GM19239 (cell line): Measurements from ENCODE around the gene GLI3.
A peak's percentile ranks its signal among the peaks of the same experiment; 100 is the strongest.

Source experiments
- DNase-seq: peaks from one replicate; pipeline ENCODE4 v3.0.0; 2011; ENCODE audit warnings: low spot score; ENCODE audit not compliant: insufficient read length
- FAIRE-seq: peaks from 2 replicates; lab custom pipeline; 2011; peaks lifted over from hg19 to GRCh38; lab: Jason Lieb, UNC

Gene GLI3

DNA sequence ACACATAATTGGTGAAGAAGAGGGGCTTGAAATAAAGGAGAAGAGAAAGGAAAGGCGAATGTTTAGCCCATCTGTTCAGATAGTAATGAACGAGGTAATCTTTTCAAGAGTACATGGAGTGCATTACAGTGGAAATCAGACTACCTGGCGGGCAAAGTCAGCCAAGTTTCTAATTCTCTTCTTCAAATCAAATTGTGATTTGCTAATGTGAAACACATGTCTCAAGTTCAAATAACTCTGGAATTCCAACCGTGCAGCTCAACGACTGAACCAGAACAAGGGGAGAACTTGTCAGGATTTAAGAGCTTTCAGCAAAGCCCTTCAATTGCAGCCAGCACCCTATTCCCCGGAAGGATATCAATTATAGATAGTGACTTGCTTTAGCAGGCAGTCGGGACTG lies 216.9 kb downstream of the GLI3 start:
- DNase-seq (no peak), FAIRE-seq (no peak)

DNA sequence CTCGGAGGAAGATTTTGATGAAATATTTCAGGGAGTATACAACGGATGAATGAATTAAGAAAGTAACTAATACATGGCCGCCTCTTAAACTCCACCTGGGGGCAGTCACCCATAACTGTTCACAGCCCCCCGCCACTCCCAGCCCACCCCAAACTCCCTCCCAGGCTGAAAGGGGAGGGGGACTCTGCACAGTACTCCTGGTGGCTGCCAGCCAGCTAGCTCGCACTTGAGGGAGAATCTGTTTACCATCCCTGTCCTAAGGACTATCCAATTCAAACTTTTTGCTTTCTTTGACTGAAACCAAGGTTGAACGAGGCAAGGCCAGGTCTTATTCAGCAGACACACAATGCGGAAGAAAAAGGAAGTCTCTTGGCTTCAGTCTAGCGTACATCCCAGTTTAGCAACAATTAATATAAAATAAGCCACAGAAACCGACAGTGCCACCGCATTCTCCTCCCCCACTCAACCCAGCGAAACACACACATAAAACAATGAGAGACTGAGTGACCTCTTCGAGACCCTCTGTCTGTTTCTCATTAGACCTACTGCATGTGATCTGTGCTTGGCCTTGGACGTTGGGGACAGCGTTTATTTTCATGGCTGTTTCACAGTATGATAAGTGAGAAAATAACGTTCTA lies 219.5 kb downstream of the GLI3 start:
- FAIRE-seq (no peak), DNase-seq (no peak)

DNA sequence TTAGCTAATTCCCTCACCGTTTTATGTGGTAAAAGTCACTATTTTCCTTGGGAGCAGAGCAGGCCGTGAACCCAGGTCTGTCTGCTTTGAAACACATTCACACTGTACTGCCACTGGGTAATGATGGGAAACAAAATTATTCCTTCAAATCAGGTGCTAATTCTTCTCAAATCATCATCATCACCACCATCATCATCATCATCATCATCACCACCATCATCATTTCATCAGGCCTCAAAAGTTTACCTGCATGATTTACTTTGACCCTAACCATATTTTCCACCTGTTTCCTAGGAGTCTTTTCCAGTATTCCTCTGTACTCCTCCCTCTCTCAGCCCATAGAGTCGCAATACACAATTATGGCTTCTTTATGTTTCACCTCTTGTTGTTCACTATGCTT lies 220.5 kb downstream of the GLI3 start:
- DNase-seq (no peak), FAIRE-seq (no peak)

DNA sequence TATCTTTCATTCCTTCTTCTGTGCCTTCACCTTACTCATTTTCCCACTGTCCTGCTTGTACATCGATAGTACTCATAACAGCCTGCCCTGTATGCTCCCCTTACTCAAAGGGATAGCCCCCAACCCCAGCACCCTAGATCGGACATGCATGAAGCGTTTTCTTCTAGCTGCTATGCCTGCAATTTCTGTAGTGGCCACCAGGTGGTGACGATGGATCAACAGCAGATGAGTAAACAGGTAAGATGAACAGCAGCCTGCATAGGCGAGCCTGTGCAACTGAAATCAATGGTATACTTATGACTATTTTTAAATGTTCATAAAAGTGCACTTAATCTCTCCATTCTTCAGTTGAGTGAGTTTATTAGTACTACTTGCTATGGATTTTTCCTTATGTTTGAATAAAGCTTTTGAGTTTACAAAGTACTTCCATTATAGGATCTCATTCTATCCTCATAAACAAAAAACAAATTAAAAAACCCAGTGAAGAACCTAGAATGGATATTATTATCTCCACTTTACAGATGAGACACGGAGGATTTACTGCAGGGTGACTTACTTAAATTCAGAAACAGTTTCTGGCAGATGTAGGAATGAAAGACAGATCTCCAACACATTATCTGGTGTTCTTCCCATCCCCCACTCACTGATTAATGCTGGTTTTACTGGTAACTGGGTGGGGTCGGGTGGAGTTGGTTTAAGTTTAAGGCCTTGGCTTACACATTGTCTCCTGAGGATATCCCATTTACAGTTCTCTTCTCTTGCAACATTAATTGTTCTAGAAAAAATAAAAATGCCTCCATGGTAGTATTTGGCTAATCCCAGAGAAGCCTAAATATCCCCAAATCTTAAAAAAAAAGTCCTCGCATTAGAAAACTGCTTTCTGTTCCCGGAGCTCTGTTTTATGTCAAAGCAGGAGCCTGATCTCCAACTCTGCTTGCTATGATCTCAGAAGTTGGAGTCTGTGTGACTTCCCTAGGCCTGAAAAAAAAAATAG lies 222.1 kb downstream of the GLI3 start:
- FAIRE-seq (peak; percentile 71), DNase-seq (peak; percentile 14)

DNA sequence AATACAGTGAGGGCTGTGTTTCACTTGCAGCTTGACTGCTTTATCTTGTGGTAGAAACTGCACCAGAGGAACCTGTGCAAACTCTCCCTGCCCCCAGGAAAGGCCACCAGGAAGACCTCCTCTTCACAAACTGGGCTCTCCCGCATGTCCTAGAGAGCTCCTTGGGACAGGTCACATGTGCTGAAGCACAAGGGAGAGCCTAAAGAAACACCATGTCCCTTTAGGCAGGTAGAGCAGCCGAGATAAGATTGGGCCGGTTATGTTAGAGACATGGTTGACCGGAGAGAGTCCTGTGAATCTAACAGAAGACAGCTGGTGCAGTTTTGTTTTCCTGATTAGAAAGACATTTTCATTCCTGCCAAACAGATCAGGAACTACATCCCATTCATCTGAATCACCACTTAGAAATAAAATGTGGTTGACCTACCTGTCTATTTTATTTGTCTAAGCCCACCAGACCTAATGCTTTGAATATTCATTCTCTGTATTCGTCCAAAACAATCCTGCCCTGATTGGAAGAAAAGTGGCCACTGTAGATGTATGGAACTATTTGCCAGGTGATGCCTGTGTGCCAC lies 224.1 kb downstream of the GLI3 start:
- no peak for FAIRE-seq
- DNase-seq = no peak

DNA sequence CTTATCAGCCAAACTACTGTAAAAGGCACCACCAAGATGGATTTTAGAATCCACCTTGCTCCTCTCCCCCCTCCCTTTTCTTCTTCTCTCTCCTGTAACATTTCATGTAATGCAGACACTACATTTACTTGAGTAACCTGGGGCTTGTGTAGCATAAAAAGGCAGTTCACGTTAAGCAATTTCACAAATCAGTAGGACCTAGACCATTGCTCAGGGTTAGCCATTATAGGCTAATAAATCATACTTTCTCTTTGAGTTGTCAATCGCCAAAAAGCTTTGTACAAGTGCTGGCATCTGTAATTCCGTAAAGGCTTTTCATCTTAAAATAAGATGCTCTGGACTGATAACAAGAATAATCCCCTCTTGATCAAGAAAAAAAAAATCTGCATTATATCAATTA lies 224.7 kb downstream of the GLI3 start:
- no peak for DNase-seq
- FAIRE-seq = no peak

DNA sequence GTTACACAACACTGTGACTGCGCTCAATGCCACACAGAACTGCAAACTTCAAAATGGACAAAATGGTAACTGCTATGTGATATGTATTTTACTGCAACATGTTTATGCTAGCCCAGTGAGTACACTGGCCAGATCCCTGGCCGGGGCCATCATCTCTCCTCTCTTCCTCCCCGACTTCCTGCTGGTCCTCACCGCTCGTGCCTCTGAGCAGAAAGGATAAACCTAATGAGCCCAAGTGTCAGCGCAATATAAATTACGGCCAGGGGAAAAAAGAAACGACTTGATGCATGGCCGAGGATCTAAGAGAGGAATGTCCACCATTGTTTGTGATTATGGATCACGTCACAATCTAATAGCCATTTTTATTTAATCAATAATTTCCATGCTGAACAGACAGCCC lies 225.2 kb downstream of the GLI3 start:
- FAIRE-seq (no peak), DNase-seq (no peak)

DNA sequence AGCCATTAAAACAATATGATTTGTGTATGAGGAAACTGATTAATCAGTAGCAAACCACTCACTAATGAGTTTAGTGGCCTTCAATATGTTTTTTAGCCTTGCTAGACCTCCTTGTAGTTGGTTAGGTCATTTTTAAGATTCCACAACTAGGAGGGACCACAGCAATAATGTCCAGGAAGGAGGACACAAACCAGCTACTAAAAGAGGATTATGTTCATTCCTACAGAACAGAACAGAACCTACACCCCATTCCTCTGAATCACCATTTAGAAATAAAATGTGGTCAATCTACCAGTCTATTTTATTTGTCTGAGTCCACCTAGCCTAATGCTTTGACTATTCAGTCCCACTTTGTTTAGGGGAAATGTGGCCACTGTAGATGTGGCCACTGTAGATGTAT lies 226.3 kb downstream of the GLI3 start:
- DNase-seq (no peak), FAIRE-seq (no peak)

DNA sequence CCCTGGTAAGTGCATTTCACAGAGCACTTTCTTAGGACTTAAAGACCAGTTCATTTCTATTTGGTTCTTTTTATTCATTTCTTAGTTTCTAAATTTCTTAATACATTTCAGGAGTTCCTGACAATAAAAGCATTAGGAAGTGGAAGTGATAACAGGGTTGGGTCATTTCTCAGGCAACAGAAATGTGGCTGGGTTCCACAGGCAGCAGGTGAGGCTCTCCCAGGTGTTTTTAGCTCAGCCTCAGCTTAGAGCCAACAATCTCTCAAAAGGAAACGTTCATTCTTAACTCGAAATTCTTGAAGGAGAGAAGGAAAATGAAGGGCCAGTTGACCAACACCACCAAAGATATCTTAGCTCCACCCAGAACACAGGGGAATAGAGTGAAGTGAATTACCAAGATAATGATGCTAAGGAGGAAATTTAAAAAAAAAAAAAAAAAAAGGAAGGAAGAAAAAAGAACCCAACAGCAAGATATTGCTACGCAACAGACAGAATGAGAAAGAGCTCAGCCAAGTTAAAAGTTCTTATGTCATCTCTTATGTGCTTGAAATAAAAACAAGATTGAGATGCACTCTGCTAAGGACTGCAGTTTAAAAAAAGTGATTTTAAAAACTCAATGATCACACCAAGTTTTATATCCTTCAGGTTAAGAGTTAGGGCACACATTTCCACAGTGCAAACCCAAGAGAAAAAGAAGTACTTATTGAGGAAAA lies 230.1 kb downstream of the GLI3 start:
- DNase-seq = no peak
- FAIRE-seq = no peak

DNA sequence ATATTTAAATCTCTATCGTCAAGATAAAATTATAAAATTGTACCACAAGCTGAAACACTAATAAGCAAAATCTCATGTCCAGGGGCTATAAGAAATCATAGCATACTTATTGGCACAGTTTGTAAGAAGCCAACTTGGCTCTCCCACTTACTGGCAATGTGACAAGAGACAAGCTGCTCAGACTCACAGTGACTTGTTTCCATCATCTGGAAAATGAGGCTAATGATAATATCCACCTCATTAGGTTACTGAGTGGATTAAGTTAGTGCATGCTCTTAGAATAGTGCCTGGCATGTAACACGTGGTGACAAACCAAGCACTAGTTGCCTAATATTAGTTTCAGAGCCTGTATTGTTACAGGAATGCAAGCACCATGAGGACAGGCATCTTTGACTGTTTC lies 234.4 kb downstream of the GLI3 start:
- DNase-seq (no peak), FAIRE-seq (no peak)

DNA sequence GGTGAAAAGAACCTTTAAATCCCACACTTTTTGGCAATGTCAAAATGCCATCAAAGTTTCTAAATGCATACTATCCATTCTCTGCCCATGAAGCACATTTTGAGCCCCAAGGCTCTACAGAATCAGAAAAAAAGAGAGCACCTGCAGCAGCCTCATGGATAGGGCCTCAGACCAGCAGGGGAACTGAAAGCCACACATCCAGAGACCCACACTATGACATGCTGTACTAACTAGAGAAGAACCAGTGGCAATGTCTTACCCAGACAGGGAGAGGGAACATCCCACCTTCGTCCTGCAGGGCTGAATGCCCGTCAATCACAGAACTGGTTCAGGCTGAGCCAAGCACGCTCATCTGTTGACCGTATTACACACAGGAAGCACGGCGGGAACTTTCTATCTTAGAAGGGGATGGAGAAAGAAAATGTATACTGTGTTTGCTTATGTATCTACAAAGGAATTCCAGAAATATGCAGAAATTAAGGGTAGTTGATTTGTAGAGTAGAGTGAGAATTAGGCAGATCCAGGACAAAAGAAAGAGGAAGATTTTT lies 237.2 kb downstream of the GLI3 start:
- DNase-seq (no peak), FAIRE-seq (no peak)

DNA sequence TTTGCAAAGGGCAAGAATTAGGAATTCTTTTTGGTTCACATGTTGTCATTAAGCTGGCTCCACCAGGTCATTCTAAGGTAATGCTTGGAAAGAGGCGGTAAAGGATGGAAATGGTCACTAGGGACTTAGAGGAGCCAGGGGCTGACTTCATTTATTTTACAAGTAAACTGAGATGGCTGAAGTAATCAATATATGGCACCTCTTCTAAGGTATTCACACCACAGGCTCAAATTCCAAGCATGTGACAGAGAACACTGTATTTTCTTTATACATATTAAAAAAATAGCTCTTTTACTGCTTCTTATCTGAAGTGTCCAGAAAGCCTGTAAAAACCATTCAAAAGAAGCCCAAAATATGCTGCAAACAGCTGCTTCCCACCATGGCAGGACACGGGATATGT lies 239.0 kb downstream of the GLI3 start:
- FAIRE-seq (no peak), DNase-seq (no peak)

DNA sequence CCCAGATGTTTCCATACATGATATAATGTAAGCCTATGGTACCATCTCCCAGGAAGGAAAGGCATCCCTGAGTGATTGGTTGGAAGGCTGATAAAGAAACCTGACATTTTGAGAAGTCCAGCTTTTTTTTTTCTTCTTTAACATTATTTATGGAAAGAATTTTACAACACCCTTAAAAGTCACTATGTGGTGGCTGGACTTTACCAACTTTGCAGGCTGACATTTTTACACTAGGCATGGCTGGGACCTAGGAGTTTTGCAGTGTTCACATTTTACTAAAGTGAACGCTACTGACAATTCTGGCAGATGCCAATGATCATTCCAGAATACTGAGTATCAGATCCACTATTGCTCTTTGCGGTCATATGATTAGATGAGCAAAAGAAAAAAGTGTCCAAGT lies 239.9 kb downstream of the GLI3 start:
- DNase-seq = no peak
- no peak for FAIRE-seq

DNA sequence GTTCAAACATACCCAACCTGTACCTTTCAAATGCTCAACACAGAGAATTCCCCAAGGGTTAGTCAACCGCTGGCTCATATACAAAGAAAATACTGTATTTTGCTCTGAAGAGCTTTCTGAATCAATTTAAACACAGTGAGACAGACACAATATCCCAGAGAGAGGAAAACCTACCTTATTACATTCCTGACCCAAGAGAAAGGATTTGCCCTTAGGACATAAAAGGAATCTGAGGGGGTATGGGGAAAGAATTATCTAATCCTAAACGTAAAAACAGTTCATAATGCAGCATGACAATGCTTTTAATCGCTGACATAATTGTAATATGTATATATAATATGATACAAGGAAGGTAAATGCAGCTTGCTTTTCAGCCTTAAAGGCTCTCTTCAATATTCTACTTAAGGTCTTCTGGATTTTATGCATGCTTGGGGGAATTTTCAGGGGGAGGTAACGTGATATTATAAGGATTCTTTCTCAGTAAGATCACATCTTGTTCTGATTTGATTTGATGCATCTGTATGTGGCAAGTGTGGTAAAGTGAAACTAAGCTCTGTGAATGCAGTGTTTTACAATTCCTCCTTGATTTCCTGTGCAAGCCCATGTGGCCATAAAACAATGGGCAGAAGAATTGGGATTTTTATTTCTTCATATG lies 240.5 kb downstream of the GLI3 start:
- no peak for DNase-seq
- FAIRE-seq = no peak

DNA sequence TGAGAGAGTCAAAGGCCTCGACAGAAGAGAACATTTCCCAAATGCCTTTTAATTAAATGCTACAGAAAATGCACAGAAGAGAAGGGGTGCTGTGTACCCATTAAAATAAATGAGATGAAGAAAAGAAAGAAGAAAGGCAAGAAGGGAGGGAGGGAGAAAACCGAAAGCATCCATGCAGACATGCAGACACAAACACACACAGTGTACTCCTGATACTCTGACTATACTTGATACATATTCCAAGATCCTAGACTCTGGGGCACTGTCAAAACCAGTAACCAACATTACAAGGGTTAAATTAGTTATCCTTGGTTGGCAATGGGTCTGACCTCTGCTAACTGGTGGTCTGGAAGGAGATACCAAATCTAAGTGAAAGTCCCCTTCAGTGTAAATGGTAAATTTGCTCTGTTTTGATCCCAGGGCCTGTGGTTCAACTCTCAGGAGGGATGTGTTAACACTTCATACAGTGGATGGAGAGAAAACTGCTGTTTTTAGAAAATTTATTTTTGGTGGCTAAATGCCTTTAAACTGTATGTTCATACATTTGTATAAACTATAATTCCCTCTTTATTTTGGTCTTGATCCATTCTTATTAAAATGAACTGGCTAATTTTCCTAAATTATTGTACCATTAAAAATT lies 241.3 kb downstream of the GLI3 start:
- FAIRE-seq (no peak), DNase-seq (no peak)

DNA sequence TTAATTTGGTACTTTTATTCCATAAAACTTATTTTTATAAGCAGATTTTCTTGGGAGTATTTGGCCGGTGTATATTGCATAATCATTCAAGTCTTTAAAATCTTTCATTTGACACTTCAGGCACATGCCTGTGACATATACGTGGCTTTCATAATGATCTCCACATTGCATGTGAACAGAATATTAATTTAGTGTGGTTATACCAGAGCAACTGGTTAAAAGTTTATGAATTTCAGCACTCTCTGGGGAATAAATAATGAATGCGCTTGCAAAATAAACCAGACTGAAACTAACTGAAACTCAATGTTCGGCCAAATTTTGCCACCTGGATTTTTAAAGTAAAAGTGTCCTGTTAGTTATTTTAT lies 242.3 kb downstream of the GLI3 start:
- DNase-seq = no peak
- FAIRE-seq = no peak

DNA sequence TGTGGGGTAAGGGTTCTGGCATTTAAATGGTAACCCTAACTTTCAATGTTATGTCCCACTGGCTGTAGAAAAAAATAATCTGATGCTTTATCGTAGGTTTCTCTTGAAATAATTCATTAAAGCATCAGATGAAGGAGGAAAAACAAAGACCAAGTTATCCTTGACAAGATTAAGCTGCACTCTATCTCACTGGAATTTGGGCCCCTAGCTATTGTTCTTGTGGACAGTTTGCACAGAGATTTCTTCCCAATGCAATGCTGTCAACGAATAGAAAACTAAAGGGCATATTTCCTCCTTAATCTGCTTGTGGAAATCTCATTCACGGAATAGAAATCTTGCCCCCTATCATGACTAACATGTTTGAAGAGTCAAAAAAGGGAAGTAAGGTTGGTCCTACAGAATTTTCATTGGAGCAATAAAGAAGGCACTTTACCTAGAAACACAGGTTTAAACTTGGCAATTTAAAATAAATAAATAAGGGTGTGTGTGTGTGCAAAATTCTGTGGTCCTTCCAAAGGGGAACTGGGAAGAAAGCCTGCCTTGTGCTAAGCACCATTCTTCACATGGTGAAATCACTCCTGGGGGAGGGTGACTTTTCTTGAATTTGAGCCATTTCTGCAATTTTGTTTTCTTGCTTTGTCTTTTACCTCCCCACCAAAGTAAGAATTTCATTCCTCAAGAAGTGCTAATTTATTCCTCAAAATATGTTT lies 242.8 kb downstream of the GLI3 start:
- DNase-seq = no peak
- no peak for FAIRE-seq

DNA sequence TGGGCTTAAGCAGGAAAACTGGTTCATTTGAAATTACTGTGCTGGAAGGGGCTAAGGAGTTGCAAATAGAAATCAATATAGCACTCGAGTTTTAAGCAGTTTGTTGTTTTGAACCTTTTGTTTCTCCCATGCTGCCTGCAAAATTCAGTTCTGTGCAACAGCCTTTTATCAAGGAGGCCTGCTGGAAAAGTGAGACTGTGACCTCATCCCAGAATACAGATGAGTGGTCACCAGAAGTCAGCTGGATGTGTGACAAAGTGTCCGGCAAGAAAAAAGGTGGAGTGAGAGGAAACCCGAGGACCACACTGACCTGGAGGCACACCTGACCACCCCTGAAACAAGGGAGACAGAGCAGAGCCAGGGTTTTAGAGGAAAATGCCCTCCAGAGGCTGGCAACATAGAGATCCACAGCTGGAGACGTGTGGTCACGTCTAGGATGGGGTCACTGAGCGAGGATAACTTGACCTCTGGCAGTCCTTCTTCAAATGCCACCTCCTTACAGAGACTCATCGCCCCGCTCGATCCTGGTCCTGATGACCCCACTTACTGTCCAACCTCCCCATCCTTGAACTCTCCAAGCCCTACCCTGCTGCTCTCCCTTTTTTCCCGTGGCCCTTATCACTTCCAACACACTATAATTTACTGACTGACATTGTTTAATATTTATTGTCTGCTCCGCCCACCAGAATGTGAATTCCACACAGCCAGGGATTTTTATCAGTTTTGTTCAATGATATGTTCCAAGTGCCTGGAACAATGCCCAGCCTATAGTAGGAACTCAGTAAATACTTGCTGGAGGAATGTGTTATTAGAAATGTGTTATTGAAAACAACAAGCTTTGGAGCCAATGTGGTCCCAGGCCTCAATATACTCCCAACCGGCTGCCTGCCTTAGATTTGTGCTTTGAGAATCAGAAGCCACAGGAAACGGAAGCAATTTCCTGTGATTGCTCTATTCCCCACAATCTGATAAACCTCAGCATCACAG lies 243.8 kb downstream of the GLI3 start:
- DNase-seq (no peak), FAIRE-seq (no peak)
